GM18498 (cell line): ENCODE data around the gene ETV5.

Experiments
- ATAC-seq: cut with Tn5 transposase; IDR thresholded peaks from one replicate; pipeline ENCODE4 v1.9.1; 2021; ENCODE audit warnings: mild to moderate bottlenecking, moderate library complexity; ENCODE audit not compliant: unreplicated experiment

The ETV5 gene

DNA sequence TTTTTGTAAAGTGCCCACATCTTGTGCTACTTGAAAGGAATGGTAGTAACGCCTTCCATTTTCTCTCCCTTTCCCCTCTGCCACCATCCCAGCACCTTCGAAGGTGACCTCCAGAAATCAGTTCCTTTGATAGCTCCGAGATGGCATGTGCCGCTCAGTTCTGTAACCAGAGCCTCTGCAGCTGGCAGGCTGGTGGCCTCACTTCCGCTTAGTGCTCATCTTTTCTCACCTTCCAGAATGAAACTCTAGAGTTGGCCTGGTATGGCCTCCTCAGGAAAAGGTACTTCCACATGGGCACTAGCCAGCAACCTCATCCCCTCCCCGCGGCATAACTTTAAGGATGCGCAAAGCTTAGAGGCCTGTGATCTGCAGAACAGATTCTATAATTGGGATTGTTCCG, 38.8 kb downstream of the ETV5 start:
- ATAC-seq = no peak

DNA sequence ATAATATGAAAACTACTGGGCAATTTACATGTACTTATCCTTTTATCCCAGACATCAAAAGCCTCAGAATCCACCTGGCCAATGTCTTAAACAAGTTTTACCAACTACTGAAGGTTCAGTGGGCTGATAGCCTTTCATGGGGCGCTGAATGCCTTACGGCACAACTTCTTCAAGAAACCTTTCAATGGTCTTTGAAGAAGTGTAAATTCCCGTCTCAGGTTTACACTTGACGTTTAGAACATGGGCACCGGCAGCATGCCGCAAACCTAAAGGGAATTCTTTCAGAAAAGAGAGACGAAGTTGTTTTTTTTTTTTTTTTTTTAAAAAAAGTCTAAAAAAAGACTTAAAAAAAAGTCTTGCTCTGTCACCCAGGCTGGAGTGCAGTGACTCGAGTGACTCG, 39.7 kb downstream of the ETV5 start:
- no peak for ATAC-seq

- ATAC-seq = no peak
Measured at GRCh38 chr3:186068243-186068552, 40.7 kb downstream of the ETV5 start.

- ATAC-seq = no peak
Measured at GRCh38 chr3:186067360-186068242, 41.3 kb downstream of the ETV5 start.

- peak; percentile 94 for ATAC-seq
Measured at GRCh38 chr3:186060222-186060621, 48.7 kb downstream of the ETV5 start.

- ATAC-seq = no peak
Measured at GRCh38 chr3:186059192-186059591, 49.7 kb downstream of the ETV5 start.

DNA sequence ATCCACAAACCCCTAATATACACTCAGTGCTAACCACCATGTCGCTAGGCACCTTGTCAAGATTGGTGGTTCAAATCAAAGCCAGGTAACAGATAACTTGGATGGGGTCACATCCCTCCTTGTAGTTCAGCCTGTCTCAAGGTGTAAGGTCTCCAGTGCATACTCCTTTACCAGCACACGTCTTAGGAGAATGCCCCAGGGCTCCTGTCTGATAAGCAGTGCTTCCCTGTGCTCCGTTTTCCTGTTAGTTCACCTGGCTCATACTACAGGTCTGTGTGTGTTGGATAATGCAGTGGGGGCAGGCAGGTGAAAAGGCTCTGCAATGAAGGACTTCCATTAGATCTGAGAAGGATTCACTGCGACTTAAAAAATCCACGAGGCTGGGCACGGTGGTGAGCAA, 50.7 kb downstream of the ETV5 start:
- no peak for ATAC-seq

- no peak for ATAC-seq
Measured at GRCh38 chr3:186057594-186057993, 51.3 kb downstream of the ETV5 start.

- no peak for ATAC-seq
Measured at GRCh38 chr3:186054792-186055352, 54.0 kb downstream of the ETV5 start.

DNA sequence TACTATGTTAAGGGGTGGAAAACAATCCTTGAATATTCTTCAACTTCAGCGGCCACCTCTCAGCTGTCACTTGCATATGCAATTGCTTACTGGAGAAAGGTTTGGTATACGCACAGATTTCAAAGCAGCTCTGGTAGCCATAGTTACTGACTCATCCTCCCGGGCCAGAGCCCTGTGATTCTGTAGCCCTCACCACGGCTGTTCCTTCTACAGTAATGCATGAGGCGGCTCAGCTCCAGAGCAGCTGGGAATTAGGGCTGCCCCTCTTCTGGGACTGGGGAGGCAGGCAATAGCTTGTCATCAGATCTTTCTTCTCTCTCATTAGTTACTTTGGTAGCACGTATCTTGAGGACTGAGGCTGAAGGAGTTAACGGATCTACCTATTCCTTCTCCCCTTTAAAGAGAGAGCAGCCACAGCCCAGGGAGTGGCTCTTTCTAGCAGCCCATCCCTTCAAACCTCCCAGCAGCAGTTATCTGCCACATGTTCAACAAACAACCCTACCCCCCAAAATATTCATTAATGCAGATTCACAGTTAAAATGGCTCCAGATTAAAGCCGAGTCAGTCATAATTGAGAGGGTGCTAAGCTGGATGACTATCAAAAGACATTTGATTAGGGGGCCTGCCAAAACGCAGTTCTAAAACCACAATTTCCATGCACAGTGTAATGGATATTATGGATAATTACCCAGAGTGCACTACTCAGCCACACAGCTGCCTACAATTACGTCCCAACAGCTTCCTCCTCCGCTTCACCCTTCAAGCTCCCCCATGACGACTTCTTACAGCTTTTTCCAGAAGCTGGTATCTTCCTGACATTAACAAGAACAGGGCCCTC, 54.7 kb downstream of the ETV5 start:
- no peak for ATAC-seq

DNA sequence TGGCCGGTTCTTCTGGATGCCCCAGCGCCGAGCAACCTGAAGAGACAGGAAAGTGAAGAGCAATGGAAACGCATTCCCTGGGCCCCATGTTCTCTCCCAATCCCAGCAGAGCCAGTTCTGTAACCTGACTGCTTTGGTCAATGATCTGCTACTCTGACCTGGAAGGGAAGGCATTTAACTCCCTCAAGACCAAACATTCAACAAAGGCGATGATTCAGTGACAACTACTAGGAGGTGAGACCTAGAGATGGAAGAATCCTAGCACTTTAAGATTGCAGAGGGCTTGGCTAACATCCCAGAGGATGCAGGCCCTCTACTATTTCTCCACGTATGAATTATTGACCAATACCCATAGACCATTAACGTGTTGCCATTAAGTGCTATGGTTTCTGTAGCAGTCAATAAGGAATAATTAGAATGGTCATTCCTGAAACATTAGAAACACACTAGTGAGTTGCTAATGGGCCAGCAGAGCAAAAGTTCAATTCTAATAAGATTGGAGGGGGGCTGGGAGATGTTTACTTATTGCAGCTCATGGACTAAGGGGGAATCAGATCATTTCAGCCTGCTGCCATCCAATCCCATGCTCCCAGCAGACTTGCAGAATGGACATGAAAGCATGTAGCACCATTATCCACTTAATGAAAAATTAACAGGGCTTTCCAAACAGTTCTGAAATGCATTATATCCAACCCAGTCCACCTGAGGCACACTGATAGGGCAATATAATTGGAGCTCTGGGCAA, 56.6 kb downstream of the ETV5 start:
- no peak for ATAC-seq

GRCh38 chr3:186049001-186049400, 59.9 kb downstream of the ETV5 start:
- no peak for ATAC-seq

DNA sequence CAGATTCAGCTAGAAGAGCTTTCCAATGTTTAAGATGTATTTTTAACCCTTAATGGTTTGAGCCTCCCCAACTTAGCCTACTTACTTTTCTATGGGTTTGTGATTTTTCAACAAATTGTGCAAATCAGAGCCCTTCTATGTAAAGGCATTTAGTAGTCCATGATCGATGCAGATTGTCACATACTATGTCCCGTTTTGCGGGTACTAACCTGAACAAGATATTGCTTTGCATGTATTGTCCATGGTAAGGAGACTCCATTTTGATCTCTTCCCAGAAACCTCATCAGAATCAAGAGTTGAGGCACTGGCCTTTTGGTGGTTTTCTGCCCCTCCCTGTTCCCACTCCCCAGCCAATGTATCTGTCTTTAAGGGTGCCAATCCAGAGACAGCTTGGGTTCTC, 60.8 kb downstream of the ETV5 start:
- ATAC-seq = no peak

DNA sequence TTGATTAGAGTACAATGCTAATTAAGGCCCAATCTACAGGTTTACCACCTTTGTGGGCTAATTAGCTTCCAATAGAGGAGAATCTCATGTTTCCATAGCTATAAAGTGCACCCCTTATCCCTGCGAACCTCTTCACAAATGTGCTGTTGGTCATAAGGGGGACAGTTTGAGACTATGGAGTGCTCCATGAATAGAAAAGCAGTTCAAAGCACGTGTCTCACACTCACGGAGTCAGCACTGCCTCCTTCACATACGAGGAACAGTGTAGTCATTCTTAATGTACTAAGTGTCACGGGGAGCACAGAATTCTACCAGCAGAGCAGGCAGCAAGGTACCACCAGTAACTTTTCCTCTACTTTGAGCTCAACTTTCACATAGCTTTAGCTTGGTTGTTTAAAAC, 62.1 kb downstream of the ETV5 start:
- no peak for ATAC-seq

- no peak for ATAC-seq
Measured at GRCh38 chr3:186044968-186045367, 63.9 kb downstream of the ETV5 start.

DNA sequence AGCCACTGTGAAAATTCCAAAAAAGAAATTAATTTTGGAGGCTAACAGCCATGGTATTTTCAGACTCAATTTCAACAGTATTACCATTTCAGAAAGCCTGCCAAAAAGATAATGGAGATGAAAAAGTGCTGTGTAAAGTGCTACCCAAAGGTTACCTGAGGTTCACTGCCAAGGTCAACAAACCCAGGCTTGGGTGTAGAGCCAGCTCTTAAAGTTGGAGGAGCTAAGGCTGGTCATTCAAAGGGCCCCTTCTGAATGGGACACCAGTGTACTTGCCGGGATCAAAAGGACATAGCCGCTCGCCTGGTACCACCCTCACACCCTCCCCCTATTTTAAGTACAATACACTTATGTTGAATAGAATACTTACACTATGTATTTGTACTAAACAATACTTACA, 64.5 kb downstream of the ETV5 start:
- no peak for ATAC-seq

GRCh38 chr3:186042521-186043202, 66.2 kb downstream of the ETV5 start:
- ATAC-seq = no peak

DNA sequence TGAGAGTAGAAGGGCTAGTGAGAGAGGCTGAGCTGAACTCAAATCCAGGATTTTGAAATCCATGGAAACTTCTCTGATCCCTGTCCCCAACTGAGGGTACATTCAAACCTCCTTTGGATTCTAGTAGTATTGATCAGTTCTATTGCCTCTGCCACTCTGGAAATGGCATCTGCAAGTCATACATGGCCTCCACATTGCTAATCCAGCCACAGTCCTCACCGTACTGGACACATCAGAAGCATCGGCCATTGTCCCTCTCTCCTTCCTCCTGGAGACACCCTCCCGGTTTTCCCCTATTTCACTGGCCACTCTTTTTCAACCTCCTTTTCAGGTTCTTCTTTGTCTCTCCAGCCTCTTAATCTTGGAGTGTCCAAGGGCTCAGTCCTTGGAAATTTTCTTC, 66.9 kb downstream of the ETV5 start:
- no peak for ATAC-seq

GRCh38 chr3:186038360-186038759, 70.5 kb downstream of the ETV5 start:
- ATAC-seq = no peak

GRCh38 chr3:186035277-186035676, 73.6 kb downstream of the ETV5 start:
- ATAC-seq = no peak

GRCh38 chr3:186032321-186032720, 76.6 kb downstream of the ETV5 start:
- no peak for ATAC-seq
